H1 (cell line): ENCODE results near the gene ANKRD26. TPM values are rescaled to one million over a fixed set of nuclear protein-coding genes. Genes with fewer than 3 reads are reported as not detected.

Experiments used
- CTCF ChIA-PET: fragments of 300-600 bp; sonication (Branson Sonifier 250); formaldehyde crosslinking; loops from one replicate; lab custom pipeline; 2021; ENCODE audit not compliant: partially characterized antibody; lab: Charles Lee
- POLR2A ChIA-PET: fragments of 300-600 bp; sonication (Branson Sonifier 250); formaldehyde crosslinking; loops from one replicate; lab custom pipeline; 2021; ENCODE audit warnings: inconsistent platforms; ENCODE audit not compliant: partially characterized antibody; lab: Charles Lee
- DNase-seq, 2 experiments: peaks; one replicate each; pipeline versions ENCODE4 v3.0.0 to v3.0.0-alpha.2; 2010 to 2022; ENCODE audit warnings: low spot score in 2 of 2, low read depth in 1 of 2, mixed read lengths in 1 of 2
- FAIRE-seq: peaks from 2 replicates; lab custom pipeline; 2011; peaks lifted over from hg19 to GRCh38; lab: Jason Lieb, UNC
- H2AFZ ChIP-seq: 2 replicates; pipeline ENCODE4 v1.8.1; 2012; ENCODE audit warnings: low read length, inconsistent platforms
- H2AK5ac ChIP-seq: 2 replicates; pipeline ENCODE4 v1.6.1; 2013; ENCODE audit warnings: low read depth, low read length
- H2BK120ac ChIP-seq: replicated peaks from 2 replicates; pipeline ENCODE3; 2013; ENCODE audit warnings: low read depth, low read length, inconsistent platforms
- H2BK12ac ChIP-seq: 2 replicates; pipeline ENCODE4 v1.6.1; 2013; ENCODE audit warnings: low read depth, low read length
- H2BK15ac ChIP-seq: 2 replicates; pipeline ENCODE4 v1.6.1; 2013; ENCODE audit warnings: low read length
- H2BK20ac ChIP-seq: 2 replicates; pipeline ENCODE4 v1.6.1; 2013; ENCODE audit warnings: low read length
- H2BK5ac ChIP-seq: 2 replicates; pipeline ENCODE4 v1.6.1; 2013; ENCODE audit warnings: low read depth, low read length
- H3K14ac ChIP-seq: 2 replicates; pipeline ENCODE4 v1.6.1; 2013; ENCODE audit warnings: inconsistent platforms; ENCODE audit not compliant: insufficient read length
- H3K18ac ChIP-seq: 2 replicates; pipeline ENCODE4 v1.6.1; 2013; ENCODE audit warnings: low read length; ENCODE audit errors: extremely low read depth
- H3K23ac ChIP-seq: 2 replicates; pipeline ENCODE4 v1.6.1; 2013; ENCODE audit warnings: inconsistent platforms; ENCODE audit not compliant: insufficient read length
- H3K23me2 ChIP-seq: 2 replicates; pipeline ENCODE4 v1.6.1; 2013; ENCODE audit warnings: low read depth, low read length
- H3K27ac ChIP-seq: 2 replicates; pipeline ENCODE4 v1.6.1; 2011; ENCODE audit warnings: low read depth, low read length, inconsistent platforms
- H3K27me3 ChIP-seq, 4 experiments: replicated peaks in 1 of 4; 1 replicate in 1 of 4; 2 replicates in 3 of 4; pipeline versions ENCODE4 v1.6.1 to v1.8.1; 2011 to 2013; ENCODE audit warnings: low read length in 3 of 4, mild to moderate bottlenecking in 3 of 4, inconsistent platforms in 2 of 4, mixed read lengths in 2 of 4, moderate library complexity in 1 of 4; ENCODE audit not compliant: control insufficient read depth in 3 of 4, insufficient read depth in 3 of 4; ENCODE audit errors: extremely low read depth in 1 of 4
- H3K36me3 ChIP-seq, 4 experiments: 2 replicates each; pipeline versions ENCODE4 v1.6.1 to v1.8.1; 2011 to 2013; ENCODE audit warnings: mild to moderate bottlenecking in 4 of 4, low read length in 3 of 4, moderate library complexity in 2 of 4, control low read depth in 1 of 4, inconsistent platforms in 1 of 4; ENCODE audit not compliant: insufficient read depth in 4 of 4, control insufficient read depth in 2 of 4
- H3K4ac ChIP-seq: replicated peaks from 2 replicates; pipeline ENCODE3; 2013; ENCODE audit warnings: low read length, low read depth, mixed read lengths, inconsistent platforms; ENCODE audit not compliant: insufficient read length
- H3K4me1 ChIP-seq, 4 experiments: replicated peaks in 1 of 4; 1 replicate in 1 of 4; 2 replicates in 3 of 4; pipeline versions ENCODE4 v1.6.1 to v1.8.1; 2011 to 2013; ENCODE audit warnings: low read length in 3 of 4, inconsistent platforms in 2 of 4, mixed read lengths in 1 of 4; ENCODE audit not compliant: insufficient read depth in 4 of 4, control insufficient read depth in 3 of 4
- H3K4me2 ChIP-seq, 2 experiments: 2 replicates each; pipeline versions ENCODE4 v1.6.1 to v1.8.1; 2011 to 2013; ENCODE audit warnings: low read depth in 2 of 2, low read length in 2 of 2, control low read depth in 1 of 2, inconsistent platforms in 1 of 2, mild to moderate bottlenecking in 1 of 2; ENCODE audit not compliant: insufficient read depth in 1 of 2
- H3K4me3 ChIP-seq, 4 experiments: fragments of 200-600, 300-600 bp in 1 of 4; sonication (generic), shearing (Covaris generic), sonication (Bioruptor Twin) in 1 of 4; 2 replicates each; pipeline versions ENCODE4 v1.5.1 to v1.8.1; 2011 to 2016; ENCODE audit warnings: low read length in 4 of 4, low read depth in 3 of 4, control low read depth in 2 of 4, inconsistent platforms in 2 of 4, mild to moderate bottlenecking in 2 of 4, mixed read lengths in 1 of 4, moderate library complexity in 1 of 4; ENCODE audit not compliant: insufficient read depth in 2 of 4; ENCODE audit errors: extremely low read depth in 1 of 4
- H3K56ac ChIP-seq: replicated peaks from 2 replicates; pipeline ENCODE3; 2013; ENCODE audit warnings: low read depth, mild to moderate bottlenecking, mixed read lengths, low read length, inconsistent platforms; ENCODE audit not compliant: insufficient read length
- H3K79me1 ChIP-seq: 2 replicates; pipeline ENCODE4 v1.6.1; 2013; ENCODE audit warnings: low read depth, low read length, control low read depth
- H3K79me2 ChIP-seq, 2 experiments: 2 replicates each; pipeline versions ENCODE4 v1.6.1 to v1.8.1; 2012 to 2013; ENCODE audit warnings: low read length in 2 of 2, mild to moderate bottlenecking in 2 of 2, inconsistent platforms in 1 of 2; ENCODE audit not compliant: insufficient read depth in 2 of 2, control insufficient read depth in 1 of 2
- H3K9ac ChIP-seq, 4 experiments: replicated peaks in 1 of 4; 1 replicate in 1 of 4; 2 replicates in 3 of 4; pipeline versions ENCODE4 v1.6.1 to v1.8.1; 2011 to 2013; ENCODE audit warnings: low read depth in 3 of 4, low read length in 3 of 4, control low read depth in 2 of 4, mild to moderate bottlenecking in 2 of 4, moderate library complexity in 2 of 4, inconsistent platforms in 1 of 4; ENCODE audit errors: extremely low read depth in 1 of 4
- H3K9me3 ChIP-seq, 2 experiments: 2 replicates each; pipeline versions ENCODE4 v1.6.1 to v1.8.1; 2012 to 2013; ENCODE audit warnings: mild to moderate bottlenecking in 2 of 2, moderate library complexity in 2 of 2, control low read depth in 1 of 2, inconsistent platforms in 1 of 2, low read depth in 1 of 2, low read length in 1 of 2, mixed read lengths in 1 of 2; ENCODE audit not compliant: insufficient read depth in 2 of 2
- H4K20me1 ChIP-seq, 2 experiments: replicated peaks in 1 of 2; 2 replicates each; pipeline versions ENCODE3 to v1.8.1; 2011 to 2013; ENCODE audit warnings: inconsistent platforms in 2 of 2, low read length in 2 of 2, mild to moderate bottlenecking in 1 of 2; ENCODE audit not compliant: insufficient read depth in 2 of 2, control insufficient read depth in 1 of 2
- H4K5ac ChIP-seq: 2 replicates; pipeline ENCODE4 v1.6.1; 2013; ENCODE audit warnings: low read length, low read depth, mixed read lengths, inconsistent platforms; ENCODE audit not compliant: insufficient read length
- H4K8ac ChIP-seq: 2 replicates; pipeline ENCODE4 v1.8.0; 2013; ENCODE audit warnings: mild to moderate bottlenecking, moderate library complexity, low read length, inconsistent platforms; ENCODE audit not compliant: insufficient read depth; ENCODE audit errors: extremely low read depth
- H4K91ac ChIP-seq: replicated peaks from 2 replicates; pipeline ENCODE3; 2013; ENCODE audit warnings: low read length, mixed read lengths, inconsistent platforms; ENCODE audit not compliant: insufficient read length
- CBX5 ChIP-seq: fragments of 300-800, 300-1000 bp; sonication (generic); IDR thresholded peaks from 2 replicates; pipeline ENCODE4 v1.7.1; 2016; ENCODE audit warnings: antibody characterized with exemption, low read length, low read depth
- CTBP2 ChIP-seq: IDR thresholded peaks from 2 replicates; pipeline ENCODE4 v1.7.0; 2011; ENCODE audit warnings: borderline replicate concordance, mild to moderate bottlenecking, moderate library complexity, mixed read lengths, low read length; ENCODE audit not compliant: insufficient read depth, insufficient read length
- JUN ChIP-seq: IDR thresholded peaks from 2 replicates; pipeline ENCODE4 v1.6.1; 2011; ENCODE audit warnings: low read depth, mild to moderate bottlenecking, improper control_type of control experiment, low read length
- KDM1A ChIP-seq: fragments of 200-600, 300-600 bp; sonication (generic); IDR thresholded peaks from 2 replicates; pipeline ENCODE4 v1.7.1; 2016; ENCODE audit warnings: mild to moderate bottlenecking, low read length, borderline replicate concordance
- KDM5A ChIP-seq: fragments of 200-600 bp; IDR thresholded peaks from 2 replicates; pipeline ENCODE4 v1.7.1; 2012; ENCODE audit warnings: mild to moderate bottlenecking, low read length, inconsistent platforms, mixed read lengths
- NANOG ChIP-seq: IDR thresholded peaks from 2 replicates; pipeline ENCODE4 v1.6.1; 2011; ENCODE audit warnings: low read length, low read depth, mild to moderate bottlenecking, inconsistent platforms; ENCODE audit not compliant: insufficient read depth, poor library complexity, severe bottlenecking
- POLR2AphosphoS5 ChIP-seq: IDR thresholded peaks from 2 replicates; pipeline ENCODE4 v1.6.1; 2011; ENCODE audit warnings: low read depth, low read length
- POU5F1 ChIP-seq: IDR thresholded peaks from 2 replicates; pipeline ENCODE4 v1.6.1; 2011; ENCODE audit warnings: low read depth, mild to moderate bottlenecking, low read length, moderate library complexity
- RBBP5 ChIP-seq: IDR thresholded peaks from 2 replicates; pipeline ENCODE4 v1.7.1; 2012; ENCODE audit warnings: low read depth, mild to moderate bottlenecking, inconsistent platforms, low read length, moderate library complexity, borderline replicate concordance
- RNF2 ChIP-seq: fragments of 200-900, 300-1000 bp; sonication (generic); IDR thresholded peaks from 2 replicates; pipeline ENCODE4 v1.7.1; 2016; ENCODE audit warnings: borderline replicate concordance, low read depth, mild to moderate bottlenecking, antibody characterized with exemption, low read length; ENCODE audit not compliant: poor library complexity, severe bottlenecking; ENCODE audit errors: missing control alignments
- SIX5 ChIP-seq: IDR thresholded peaks from 2 replicates; pipeline ENCODE4 v1.6.1; 2011; ENCODE audit warnings: mild to moderate bottlenecking, low read depth, low read length
- SP4 ChIP-seq: IDR thresholded peaks from 2 replicates; pipeline ENCODE4 v1.6.1; 2012; ENCODE audit warnings: low read length, inconsistent platforms
- SUZ12 ChIP-seq: fragments of 200-600 bp; sonication (generic); IDR thresholded peaks from 2 replicates; pipeline ENCODE4 v1.6.1; 2012; ENCODE audit warnings: mild to moderate bottlenecking, inconsistent platforms, low read length, moderate library complexity, mixed read lengths
- TBP ChIP-seq: IDR thresholded peaks from 2 replicates; pipeline ENCODE4 v1.6.1; 2011; ENCODE audit warnings: low read depth, low read length, improper control_type of control experiment
- WGBS, 2 experiments: shearing (Covaris generic) in 1 of 2; methylation state at CpG; one replicate each; pipeline versions ENCODE4 v1.1.6 to v1.1.7; 2013 to 2015; ENCODE audit warnings: low lambda C conversion rate in 2 of 2, mixed read lengths in 2 of 2, inconsistent platforms in 1 of 2, low coverage in 1 of 2, missing lambda C conversion rate in 1 of 2; ENCODE audit not compliant: insufficient replicate concordance in 2 of 2, insufficient coverage in 1 of 2, insufficient read length in 1 of 2; ENCODE audit errors: extremely low coverage in 1 of 2, missing lambda C conversion rate in 1 of 2; 5-methylcytosine and 5-hydroxymethylcytosine counted together
- polyA plus RNA-seq, 7 experiments: library from polyadenylated mRNA; depleted of rRNA in 3 of 7; stranded (reverse) in 5 of 7; unstranded in 2 of 7; fragments of >200 nt in 5 of 7; fragments of 200-250 nt in 2 of 7; gene quantifications; 1 replicate in 5 of 7; 2 replicates in 1 of 7; 4 replicates in 1 of 7; pipeline versions ENCODE4 v1.2.1 to v1.2.3, GENCODE V29; 2011 to 2013; ENCODE audit warnings: missing spikeins in 2 of 7, mixed read lengths in 2 of 7
- total RNA-seq: library from RNA; stranded (reverse); fragmentation: NEBNext Ultra II Directional; extraction: Animal tissue kit (Norgen Biotek cat#: 25700); gene quantifications from 2 replicates; pipeline ENCODE4 v1.2.1, GENCODE V29; 2021
- TF ChIP-seq, protein P1 (sequence below): IDR thresholded peaks from 2 replicates; pipeline ENCODE4 v1.6.1; 2012; ENCODE audit warnings: inconsistent platforms

Gene ANKRD26
- total and polyA plus RNA-seq, 2 of the 8 experiments (the other 6 are each of a cell fraction or from before 2014, with no cell fraction given): 1.3 to 8.8 TPM

- Histone ChIP-seq H3K79me2 (no peaks in the 10 kb centered on the region), H4K8ac (no peak overlapping the region), H3K18ac (no peak overlapping the region), H3K9me3 (no peaks in the 10 kb centered on the region), H3K9ac (no peak overlapping the region), H3K4me1 (no peaks in the 10 kb centered on the region), H3K14ac (no peak overlapping the region), H3K56ac (no peak overlapping the region), H4K20me1 (no peaks in the 10 kb centered on the region), H3K4me2 (no peak overlapping the region), H3K4ac (no peak overlapping the region), H2BK15ac (no peak overlapping the region), H3K27me3 (no peaks in the 10 kb centered on the region), H3K36me3 (peaks cover 0 to 14% (median 0%) of the 10 kb centered on the region in 4 experiments; a peak in 3 of 8 replicates), H3K23ac (no peak overlapping the region), H2BK5ac (no peak overlapping the region), H4K91ac (no peak overlapping the region), H2BK12ac (no peak overlapping the region), H3K23me2 (no peaks in the 10 kb centered on the region), H3K27ac (no peak overlapping the region), H2AFZ (no peak overlapping the region), H4K5ac (no peak overlapping the region), H2BK120ac (no peak overlapping the region), H2BK20ac (no peak overlapping the region), H3K79me1 (no peaks in the 10 kb centered on the region), H2AK5ac (no peak overlapping the region), H3K4me3 (no peak overlapping the region)
- DNase-seq (no peak), FAIRE-seq (no peak)
- CTCF ChIA-PET: no interaction called here
- POLR2A ChIA-PET: no interaction called here
- WGBS, 2 experiments: 88% methylated on average over 2 of the region's 2 CpGs; no CpG with 5 or more reads in 1 of the 2 experiments
- TF ChIP-seq, protein P1, sequence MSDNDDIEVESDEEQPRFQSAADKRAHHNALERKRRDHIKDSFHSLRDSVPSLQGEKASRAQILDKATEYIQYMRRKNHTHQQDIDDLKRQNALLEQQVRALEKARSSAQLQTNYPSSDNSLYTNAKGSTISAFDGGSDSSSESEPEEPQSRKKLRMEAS: no peak
- TF ChIP-seq NANOG (no peak), SP4 (no peak), SIX5 (no peak), KDM5A (no peak), CBX5 (no peak), SUZ12 (no peak), RBBP5 (no peak), POU5F1 (no peak), TBP (no peak), RNF2 (no peak), JUN (no peak), CTBP2 (no peak), KDM1A (no peak), POLR2AphosphoS5 (no peak)
Observed at GRCh38 chr10:27065084-27065483, 35.2 kb downstream of the ANKRD26 start.
